ENCODE measurements around the gene SWI5.

GRCh38 chr9:128280084-128280622 is 4.1 kb downstream of the SWI5 start:
- TF ChIP-seq ZFP30 (CRISPR knock-in tag; IDR thresholded peaks at IDR 0.05) (no peak), CSRNP3 (CRISPR knock-in tag; IDR thresholded peaks at IDR 0.05) (no peak), ARNTL (CRISPR knock-in tag; IDR thresholded peaks at IDR 0.05; ENCODE audit: borderline replicate concordance, low read depth) (no peak), TCF4 (CRISPR knock-in tag; IDR thresholded peaks at IDR 0.05; ENCODE audit: borderline replicate concordance) (no peak), SNAI2 (CRISPR knock-in tag; IDR thresholded peaks at IDR 0.05) (no peak), RARB (CRISPR knock-in tag; IDR thresholded peaks at IDR 0.05) (no peak), ZFP3 (CRISPR knock-in tag; IDR thresholded peaks at IDR 0.05) (no peak), TOX (CRISPR knock-in tag; IDR thresholded peaks at IDR 0.05; ENCODE audit: borderline replicate concordance) (no peak), OSR1 (CRISPR knock-in tag; IDR thresholded peaks at IDR 0.05) (no peak)
- TF ChIP-seq, protein P1, sequence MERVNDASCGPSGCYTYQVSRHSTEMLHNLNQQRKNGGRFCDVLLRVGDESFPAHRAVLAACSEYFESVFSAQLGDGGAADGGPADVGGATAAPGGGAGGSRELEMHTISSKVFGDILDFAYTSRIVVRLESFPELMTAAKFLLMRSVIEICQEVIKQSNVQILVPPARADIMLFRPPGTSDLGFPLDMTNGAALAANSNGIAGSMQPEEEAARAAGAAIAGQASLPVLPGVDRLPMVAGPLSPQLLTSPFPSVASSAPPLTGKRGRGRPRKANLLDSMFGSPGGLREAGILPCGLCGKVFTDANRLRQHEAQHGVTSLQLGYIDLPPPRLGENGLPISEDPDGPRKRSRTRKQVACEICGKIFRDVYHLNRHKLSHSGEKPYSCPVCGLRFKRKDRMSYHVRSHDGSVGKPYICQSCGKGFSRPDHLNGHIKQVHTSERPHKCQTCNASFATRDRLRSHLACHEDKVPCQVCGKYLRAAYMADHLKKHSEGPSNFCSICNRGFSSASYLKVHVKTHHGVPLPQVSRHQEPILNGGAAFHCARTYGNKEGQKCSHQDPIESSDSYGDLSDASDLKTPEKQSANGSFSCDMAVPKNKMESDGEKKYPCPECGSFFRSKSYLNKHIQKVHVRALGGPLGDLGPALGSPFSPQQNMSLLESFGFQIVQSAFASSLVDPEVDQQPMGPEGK (CRISPR knock-in tag; IDR thresholded peaks at IDR 0.05; ENCODE audit: borderline replicate concordance), result no peak

All from SK-N-SH treated with all-trans-retinoic acid at 6 μM for 48 hours (cell line).